Measurements from ENCODE around the gene CNIH3.
"Not testable (repeated sequence)": the region's sequence is repeated elsewhere in the genome, so short reads cannot be mapped to it uniquely, and the experiment has no call there.

Gene CNIH3

GRCh38 chr1:224698015-224698451, 81.9 kb downstream of the CNIH3 start:
- TF ChIP-seq ZNF274 (IDR thresholded peaks at IDR 0.05; ENCODE audit: low read depth, low read length) = no peak
- no peak overlapping the region for H3K4me3 ChIP-seq (ENCODE audit: low read length)

GRCh38 chr1:224700918-224701531, 84.9 kb downstream of the CNIH3 start:
- no peak for TF ChIP-seq ZNF274 (IDR thresholded peaks at IDR 0.05; ENCODE audit: low read depth, low read length)
- H3K4me3 ChIP-seq (ENCODE audit: low read length) = no peak overlapping the region

- no peak overlapping the region for H3K4me3 ChIP-seq (ENCODE audit: low read length)
- no peak for TF ChIP-seq ZNF274 (IDR thresholded peaks at IDR 0.05; ENCODE audit: low read depth, low read length)
These were observed 87.6 kb downstream of the CNIH3 start for GRCh38 chr1:224703702-224704101.

- no peak overlapping the region for H3K4me3 ChIP-seq (ENCODE audit: low read length)
- TF ChIP-seq ZNF274 (IDR thresholded peaks at IDR 0.05; ENCODE audit: low read depth, low read length) = no peak
These were observed 88.1 kb downstream of the CNIH3 start for GRCh38 chr1:224704107-224704735.

- H3K4me3 ChIP-seq (ENCODE audit: low read length) = no peak overlapping the region
- TF ChIP-seq ZNF274 (IDR thresholded peaks at IDR 0.05; ENCODE audit: low read depth, low read length) = no peak
These were observed 89.5 kb downstream of the CNIH3 start for GRCh38 chr1:224705578-224705977.

GRCh38 chr1:224707843-224708725, 92.0 kb downstream of the CNIH3 start:
- TF ChIP-seq ZNF274 (IDR thresholded peaks at IDR 0.05; ENCODE audit: low read depth, low read length) = no peak
- H3K4me3 ChIP-seq (ENCODE audit: low read length) = no peak overlapping the region

- no peak for TF ChIP-seq ZNF274 (IDR thresholded peaks at IDR 0.05; ENCODE audit: low read depth, low read length)
- no peak overlapping the region for H3K4me3 ChIP-seq (ENCODE audit: low read length)
These were observed 94.1 kb downstream of the CNIH3 start for GRCh38 chr1:224710196-224710595.

GRCh38 chr1:224711231-224711756, 95.2 kb downstream of the CNIH3 start:
- not testable (repeated sequence) for H3K4me3 ChIP-seq (ENCODE audit: low read length)

- TF ChIP-seq ZNF274 (IDR thresholded peaks at IDR 0.05; ENCODE audit: low read depth, low read length) = no peak
- H3K4me3 ChIP-seq (ENCODE audit: low read length) = no peak overlapping the region
These were observed 95.8 kb downstream of the CNIH3 start for GRCh38 chr1:224711876-224712275.

GRCh38 chr1:224713228-224713627, 97.1 kb downstream of the CNIH3 start:
- no peak for TF ChIP-seq ZNF274 (IDR thresholded peaks at IDR 0.05; ENCODE audit: low read depth, low read length)
- H3K4me3 ChIP-seq (ENCODE audit: low read length) = no peak overlapping the region

- no peak overlapping the region for H3K4me3 ChIP-seq (ENCODE audit: low read length)
- no peak for TF ChIP-seq ZNF274 (IDR thresholded peaks at IDR 0.05; ENCODE audit: low read depth, low read length)
These were observed 98.4 kb downstream of the CNIH3 start for GRCh38 chr1:224714553-224714952.

GRCh38 chr1:224718470-224719053, 102.4 kb downstream of the CNIH3 start:
- H3K4me3 ChIP-seq (ENCODE audit: low read length) = no peak overlapping the region
- no peak for TF ChIP-seq ZNF274 (IDR thresholded peaks at IDR 0.05; ENCODE audit: low read depth, low read length)

- no peak for TF ChIP-seq ZNF274 (IDR thresholded peaks at IDR 0.05; ENCODE audit: low read depth, low read length)
- no peak overlapping the region for H3K4me3 ChIP-seq (ENCODE audit: low read length)
These were observed 103.6 kb downstream of the CNIH3 start for GRCh38 chr1:224719716-224720115.

GRCh38 chr1:224720216-224720615, 104.1 kb downstream of the CNIH3 start:
- H3K4me3 ChIP-seq (ENCODE audit: low read length) = no peak overlapping the region
- TF ChIP-seq ZNF274 (IDR thresholded peaks at IDR 0.05; ENCODE audit: low read depth, low read length) = no peak

Data from GM08714 (cell line).